Measurements from ENCODE around the gene NBAS. TPM values are rescaled to one million over a fixed set of nuclear protein-coding genes. Genes with fewer than 3 reads are reported as not detected.
"Not testable (repeated sequence)": the region's sequence is repeated elsewhere in the genome, so short reads cannot be mapped to it uniquely, and the experiment has no call there.

Gene NBAS
- polyA plus RNA-seq, 1 experiment, result 35.6 TPM

DNA sequence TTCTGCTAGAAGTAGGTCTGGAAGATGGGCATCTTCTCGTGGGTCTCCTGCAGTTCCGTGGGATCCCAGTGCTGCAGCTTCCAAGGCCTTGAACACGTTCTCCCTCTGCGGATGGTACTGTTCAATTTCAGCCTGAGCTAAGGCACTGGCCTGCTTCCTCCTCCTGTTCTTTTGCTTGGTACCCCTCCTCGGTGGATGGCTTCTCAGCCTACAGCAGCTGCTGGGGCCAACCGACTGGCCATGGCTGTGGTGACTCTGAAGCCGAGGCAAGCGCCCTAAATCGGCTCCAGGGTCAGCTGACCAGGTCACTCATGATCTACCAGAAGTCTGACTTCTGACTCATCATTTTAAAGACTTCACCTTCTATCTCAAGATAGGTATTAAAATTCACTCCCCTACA is 150.2 kb downstream of the NBAS start:
- ChIA-PET CTCF (no interaction called here), POLR2A (no interaction called here)
- no peaks in the 10 kb centered on the region for H3K27me3 ChIP-seq (ENCODE audit: control insufficient read depth, insufficient read depth, low read length)
- TF ChIP-seq, protein P1, sequence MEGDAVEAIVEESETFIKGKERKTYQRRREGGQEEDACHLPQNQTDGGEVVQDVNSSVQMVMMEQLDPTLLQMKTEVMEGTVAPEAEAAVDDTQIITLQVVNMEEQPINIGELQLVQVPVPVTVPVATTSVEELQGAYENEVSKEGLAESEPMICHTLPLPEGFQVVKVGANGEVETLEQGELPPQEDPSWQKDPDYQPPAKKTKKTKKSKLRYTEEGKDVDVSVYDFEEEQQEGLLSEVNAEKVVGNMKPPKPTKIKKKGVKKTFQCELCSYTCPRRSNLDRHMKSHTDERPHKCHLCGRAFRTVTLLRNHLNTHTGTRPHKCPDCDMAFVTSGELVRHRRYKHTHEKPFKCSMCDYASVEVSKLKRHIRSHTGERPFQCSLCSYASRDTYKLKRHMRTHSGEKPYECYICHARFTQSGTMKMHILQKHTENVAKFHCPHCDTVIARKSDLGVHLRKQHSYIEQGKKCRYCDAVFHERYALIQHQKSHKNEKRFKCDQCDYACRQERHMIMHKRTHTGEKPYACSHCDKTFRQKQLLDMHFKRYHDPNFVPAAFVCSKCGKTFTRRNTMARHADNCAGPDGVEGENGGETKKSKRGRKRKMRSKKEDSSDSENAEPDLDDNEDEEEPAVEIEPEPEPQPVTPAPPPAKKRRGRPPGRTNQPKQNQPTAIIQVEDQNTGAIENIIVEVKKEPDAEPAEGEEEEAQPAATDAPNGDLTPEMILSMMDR (IDR thresholded peaks at IDR 0.05; ENCODE audit: insufficient read depth, low read depth, low read length), result no peak
- H3K4me3 ChIP-seq (ENCODE audit: low read depth, low read length), result no peak overlapping the region
- peaks cover 3% of the 10 kb centered on the region; the same call in 1 of the 2 replicates for H3K36me3 ChIP-seq (ENCODE audit: control insufficient read depth, insufficient read depth, low read length)
- no peak for DNase-seq (ENCODE audit: low read depth)

DNA sequence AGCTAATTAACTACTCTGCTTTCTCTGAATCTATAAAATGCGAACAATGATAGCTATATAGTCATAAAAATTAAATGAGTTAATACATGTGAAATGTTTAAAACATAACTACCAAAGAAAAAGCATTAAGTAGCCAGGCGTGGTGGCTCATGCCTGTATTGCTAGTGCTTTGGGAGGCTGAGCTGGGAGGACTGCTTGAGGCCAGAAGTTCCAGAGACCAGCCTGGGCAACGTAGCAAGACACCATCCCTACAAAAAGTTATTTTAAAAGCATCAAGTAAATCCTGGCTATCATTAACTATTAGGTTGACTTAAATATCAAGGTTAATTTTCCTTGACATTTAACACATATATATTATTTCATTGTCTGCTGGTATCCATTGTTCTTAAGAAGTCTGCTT is 152.4 kb downstream of the NBAS start:
- ChIA-PET POLR2A (no interaction called here), CTCF (no interaction called here)
- TF ChIP-seq, protein P1 (IDR thresholded peaks at IDR 0.05; ENCODE audit: insufficient read depth, low read depth, low read length), result no peak
- peaks cover 3% of the 10 kb centered on the region; the same call in 1 of the 2 replicates for H3K36me3 ChIP-seq (ENCODE audit: control insufficient read depth, insufficient read depth, low read length)
- no peak overlapping the region for H3K4me3 ChIP-seq (ENCODE audit: low read depth, low read length)
- H3K27me3 ChIP-seq (ENCODE audit: control insufficient read depth, insufficient read depth, low read length), result no peaks in the 10 kb centered on the region
- DNase-seq (ENCODE audit: low read depth), result no peak

DNA sequence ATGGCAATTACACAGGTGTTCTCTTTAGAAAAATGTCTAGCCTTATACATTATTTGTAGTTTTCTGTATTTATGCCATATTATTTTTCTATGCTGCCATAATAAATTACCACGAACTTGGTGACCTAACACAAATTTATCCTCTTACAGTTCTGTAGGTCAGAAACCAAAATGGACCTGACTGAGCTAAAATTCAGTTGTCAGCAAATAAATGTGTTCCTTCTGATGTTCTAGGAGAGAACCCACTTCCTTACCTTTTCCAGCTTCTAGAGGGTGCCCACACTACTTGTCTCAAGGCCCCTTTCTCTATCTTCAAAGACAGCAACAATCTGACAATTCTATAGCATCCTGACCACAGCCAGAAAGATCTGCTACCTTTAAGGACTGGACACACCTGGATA is 153.5 kb downstream of the NBAS start:
- peaks cover 1% of the 10 kb centered on the region; the same call in 1 of the 2 replicates for H3K36me3 ChIP-seq (ENCODE audit: control insufficient read depth, insufficient read depth, low read length)
- TF ChIP-seq, protein P1 (IDR thresholded peaks at IDR 0.05; ENCODE audit: insufficient read depth, low read depth, low read length), result no peak
- ChIA-PET POLR2A (no interaction called here), CTCF (no interaction called here)
- DNase-seq (ENCODE audit: low read depth), result no peak
- no peaks in the 10 kb centered on the region for H3K27me3 ChIP-seq (ENCODE audit: control insufficient read depth, insufficient read depth, low read length)
- no peak overlapping the region for H3K4me3 ChIP-seq (ENCODE audit: low read depth, low read length)

DNA sequence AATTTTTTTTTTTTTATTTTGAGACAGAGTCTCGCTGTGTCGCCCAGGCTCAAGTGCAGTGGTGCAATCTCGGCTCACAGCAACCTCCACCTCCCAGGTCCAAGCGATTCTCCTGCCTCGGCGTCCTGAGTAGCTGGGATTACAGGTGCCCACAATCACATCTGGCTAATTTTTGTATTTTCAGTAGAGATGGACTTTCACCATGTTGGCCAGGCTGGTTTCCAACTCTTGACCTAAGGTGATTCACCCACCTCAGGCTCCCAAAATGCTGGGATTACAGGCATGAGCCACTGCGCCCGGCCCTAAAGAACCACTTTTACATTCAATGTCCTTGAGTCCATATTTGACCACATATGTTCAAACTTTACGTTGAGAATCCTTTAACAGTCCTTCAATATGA is 156.6 kb downstream of the NBAS start:
- DNase-seq (ENCODE audit: low read depth); CTCF ChIA-PET; POLR2A ChIA-PET; H3K4me3 ChIP-seq (ENCODE audit: low read depth, low read length); H3K36me3 ChIP-seq (ENCODE audit: control insufficient read depth, insufficient read depth, low read length); H3K27me3 ChIP-seq (ENCODE audit: control insufficient read depth, insufficient read depth, low read length): not testable (repeated sequence)

DNA sequence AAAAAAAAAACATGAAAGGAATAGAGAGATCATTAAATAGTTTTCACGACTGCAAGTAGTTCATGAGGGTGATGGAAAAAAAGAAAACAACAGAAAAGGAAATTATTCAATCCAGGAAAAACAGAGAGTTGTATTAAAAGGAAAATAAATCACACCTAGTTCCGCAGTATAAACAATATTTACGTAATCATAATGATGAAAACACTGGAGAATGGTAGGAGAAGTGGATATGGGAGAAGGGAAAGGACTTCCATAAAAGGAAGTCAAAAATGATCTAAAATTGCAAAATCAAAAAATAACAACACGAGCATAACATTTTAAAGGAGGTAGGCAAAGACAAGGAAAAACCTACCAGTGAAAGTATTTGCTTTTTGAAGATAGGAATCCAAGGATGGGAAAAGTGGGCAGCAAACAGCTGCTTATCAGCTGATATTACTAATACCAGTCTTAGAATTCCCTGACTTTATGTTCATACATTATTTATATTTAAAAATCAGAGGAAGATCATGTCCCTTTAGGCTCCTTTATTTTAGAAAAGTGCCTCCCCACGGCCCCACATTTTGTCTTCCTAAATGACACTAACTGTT is 160.8 kb downstream of the NBAS start:
- ChIA-PET CTCF (no interaction called here), POLR2A (no interaction called here)
- H3K27me3 ChIP-seq (ENCODE audit: control insufficient read depth, insufficient read depth, low read length), result no peaks in the 10 kb centered on the region
- no peaks in the 10 kb centered on the region; the same call in 1 of the 2 replicates for H3K36me3 ChIP-seq (ENCODE audit: control insufficient read depth, insufficient read depth, low read length)
- no peak overlapping the region for H3K4me3 ChIP-seq (ENCODE audit: low read depth, low read length)
- TF ChIP-seq, protein P1 (IDR thresholded peaks at IDR 0.05; ENCODE audit: insufficient read depth, low read depth, low read length), result no peak
- no peak for DNase-seq (ENCODE audit: low read depth)

DNA sequence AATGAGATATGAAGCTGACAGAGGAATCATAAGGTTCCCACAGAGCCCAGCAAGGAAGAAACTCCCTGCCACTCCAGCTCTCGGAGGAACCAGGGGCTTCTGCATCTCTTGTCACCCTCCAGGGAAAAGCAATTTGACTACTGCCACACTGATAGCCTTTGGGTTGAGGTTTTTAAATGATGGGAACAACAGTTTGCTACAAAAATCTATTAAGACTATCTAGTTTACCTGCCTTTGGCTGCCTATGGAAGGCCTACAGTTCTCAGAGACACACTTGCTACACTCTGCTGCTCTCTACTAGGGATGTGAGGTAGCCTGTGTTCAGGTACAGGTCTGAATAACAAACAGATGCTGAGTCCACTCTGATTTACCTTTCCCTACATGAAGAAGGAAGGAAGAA is 161.9 kb downstream of the NBAS start:
- no peak overlapping the region for H3K4me3 ChIP-seq (ENCODE audit: low read depth, low read length)
- ChIA-PET CTCF (no interaction called here), POLR2A (no interaction called here)
- DNase-seq (ENCODE audit: low read depth), result no peak
- TF ChIP-seq, protein P1 (IDR thresholded peaks at IDR 0.05; ENCODE audit: insufficient read depth, low read depth, low read length), result no peak
- H3K27me3 ChIP-seq (ENCODE audit: control insufficient read depth, insufficient read depth, low read length), result no peaks in the 10 kb centered on the region
- no peaks in the 10 kb centered on the region; the same call in 1 of the 2 replicates for H3K36me3 ChIP-seq (ENCODE audit: control insufficient read depth, insufficient read depth, low read length)

All from BJ (cell line).